GM12873 (cell line): ENCODE data around the gene PTGIS.

Source experiments
- TF ChIP-seq, protein P1 (sequence below): IDR thresholded peaks from 2 replicates; pipeline ENCODE4 v1.5.1; 2012; ENCODE audit warnings: low read depth, mild to moderate bottlenecking, moderate library complexity, low read length, control low read depth; ENCODE audit not compliant: insufficient read depth; ENCODE audit errors: missing control alignments

PTGIS gene

DNA sequence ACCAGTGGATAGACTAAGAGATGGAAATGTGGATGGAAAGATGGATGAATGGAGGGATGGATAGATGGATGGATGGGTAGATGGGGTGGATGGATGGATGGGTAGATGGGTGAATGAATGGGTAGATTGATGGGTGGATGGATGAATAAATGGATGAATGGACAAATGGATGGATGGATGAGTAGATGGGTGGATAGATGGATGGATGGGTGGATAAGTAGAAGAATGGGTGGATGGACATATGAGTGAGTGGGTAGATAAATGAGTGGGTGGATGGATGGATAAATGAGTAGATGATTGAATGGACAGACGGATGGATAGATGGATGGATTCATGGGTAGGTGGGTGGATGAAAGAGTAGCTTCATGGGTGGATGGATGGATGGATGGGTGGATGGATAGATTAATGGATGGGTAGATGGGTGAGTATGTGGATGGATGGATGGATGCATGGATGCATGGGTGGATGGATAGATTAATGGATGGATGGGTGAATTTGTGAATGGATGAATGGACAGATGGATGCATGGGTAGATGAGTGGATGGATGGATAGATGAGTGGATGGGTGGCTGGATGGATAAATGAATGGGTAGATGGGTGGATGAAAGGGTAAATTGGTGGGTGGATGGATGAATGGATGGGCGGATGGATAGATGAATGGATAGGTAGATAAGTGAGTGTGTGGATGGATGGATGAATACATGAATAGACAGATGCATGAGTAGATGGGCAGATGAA lies 56.0 kb downstream of the PTGIS start:
- TF ChIP-seq, protein P1, sequence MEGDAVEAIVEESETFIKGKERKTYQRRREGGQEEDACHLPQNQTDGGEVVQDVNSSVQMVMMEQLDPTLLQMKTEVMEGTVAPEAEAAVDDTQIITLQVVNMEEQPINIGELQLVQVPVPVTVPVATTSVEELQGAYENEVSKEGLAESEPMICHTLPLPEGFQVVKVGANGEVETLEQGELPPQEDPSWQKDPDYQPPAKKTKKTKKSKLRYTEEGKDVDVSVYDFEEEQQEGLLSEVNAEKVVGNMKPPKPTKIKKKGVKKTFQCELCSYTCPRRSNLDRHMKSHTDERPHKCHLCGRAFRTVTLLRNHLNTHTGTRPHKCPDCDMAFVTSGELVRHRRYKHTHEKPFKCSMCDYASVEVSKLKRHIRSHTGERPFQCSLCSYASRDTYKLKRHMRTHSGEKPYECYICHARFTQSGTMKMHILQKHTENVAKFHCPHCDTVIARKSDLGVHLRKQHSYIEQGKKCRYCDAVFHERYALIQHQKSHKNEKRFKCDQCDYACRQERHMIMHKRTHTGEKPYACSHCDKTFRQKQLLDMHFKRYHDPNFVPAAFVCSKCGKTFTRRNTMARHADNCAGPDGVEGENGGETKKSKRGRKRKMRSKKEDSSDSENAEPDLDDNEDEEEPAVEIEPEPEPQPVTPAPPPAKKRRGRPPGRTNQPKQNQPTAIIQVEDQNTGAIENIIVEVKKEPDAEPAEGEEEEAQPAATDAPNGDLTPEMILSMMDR, result no peak

DNA sequence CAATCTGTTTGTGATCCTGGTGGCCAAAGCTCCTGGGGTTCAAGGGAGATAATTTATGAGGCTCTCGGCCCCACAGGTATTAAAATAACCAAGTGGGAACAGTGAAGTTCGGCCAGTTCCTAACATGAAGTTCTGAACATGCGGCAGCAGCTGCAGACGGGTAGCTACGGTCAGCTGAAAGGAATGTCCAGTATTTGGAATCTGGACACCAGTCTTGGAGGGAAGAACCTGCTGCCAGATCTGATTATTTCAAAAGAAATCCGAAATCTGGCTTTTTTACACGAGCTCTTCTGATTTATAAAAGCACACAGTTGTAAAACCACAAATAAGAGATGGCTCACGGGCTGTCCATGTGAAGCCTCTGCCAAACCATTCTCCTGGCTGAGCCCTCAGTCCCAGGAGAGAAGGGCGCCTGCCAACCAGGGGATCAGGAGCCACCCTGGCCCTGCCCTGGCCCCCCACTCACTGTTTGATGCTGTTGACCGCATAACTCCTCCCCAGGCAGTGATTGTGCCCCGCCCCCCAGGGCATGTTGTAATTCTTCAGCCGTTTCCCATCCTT lies 57.3 kb downstream of the PTGIS start:
- TF ChIP-seq, protein P1, result no peak

DNA sequence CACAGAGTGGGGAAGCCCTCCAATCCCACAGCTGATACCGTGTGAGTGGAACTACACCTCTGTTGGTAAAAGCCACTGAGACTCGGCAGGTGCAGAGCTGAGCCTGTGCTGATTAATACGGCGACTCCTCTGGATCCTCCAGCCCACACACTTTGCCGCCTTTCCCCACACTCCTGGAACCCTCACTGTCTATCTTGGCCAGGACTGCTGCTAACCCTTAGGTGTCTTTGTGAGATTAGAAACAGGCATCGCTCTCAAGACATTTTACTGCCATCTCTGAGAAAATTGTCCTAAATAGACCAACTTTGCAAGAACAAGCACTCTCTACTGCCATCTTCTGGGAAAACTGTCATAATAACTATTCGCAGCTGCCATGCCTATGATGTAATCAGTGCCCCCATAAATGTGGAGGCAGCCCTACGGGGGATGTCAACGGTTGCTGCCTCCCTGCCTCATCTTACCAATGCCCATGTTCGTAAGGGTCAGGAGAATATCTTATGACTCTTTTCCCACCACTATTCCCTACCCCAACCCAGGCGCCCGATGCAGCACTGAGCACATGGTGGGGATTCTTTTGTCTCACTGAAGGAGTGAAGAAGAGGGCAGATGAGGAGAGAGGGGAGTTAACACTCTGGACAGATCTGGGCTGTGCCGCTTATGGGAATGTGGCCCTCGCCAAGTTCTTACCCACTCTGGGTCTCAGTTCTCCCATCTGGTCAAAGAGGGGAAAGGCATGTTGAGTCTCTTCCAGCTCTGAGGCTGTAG lies 59.3 kb downstream of the PTGIS start:
- TF ChIP-seq, protein P1, result peak; percentile 54

DNA sequence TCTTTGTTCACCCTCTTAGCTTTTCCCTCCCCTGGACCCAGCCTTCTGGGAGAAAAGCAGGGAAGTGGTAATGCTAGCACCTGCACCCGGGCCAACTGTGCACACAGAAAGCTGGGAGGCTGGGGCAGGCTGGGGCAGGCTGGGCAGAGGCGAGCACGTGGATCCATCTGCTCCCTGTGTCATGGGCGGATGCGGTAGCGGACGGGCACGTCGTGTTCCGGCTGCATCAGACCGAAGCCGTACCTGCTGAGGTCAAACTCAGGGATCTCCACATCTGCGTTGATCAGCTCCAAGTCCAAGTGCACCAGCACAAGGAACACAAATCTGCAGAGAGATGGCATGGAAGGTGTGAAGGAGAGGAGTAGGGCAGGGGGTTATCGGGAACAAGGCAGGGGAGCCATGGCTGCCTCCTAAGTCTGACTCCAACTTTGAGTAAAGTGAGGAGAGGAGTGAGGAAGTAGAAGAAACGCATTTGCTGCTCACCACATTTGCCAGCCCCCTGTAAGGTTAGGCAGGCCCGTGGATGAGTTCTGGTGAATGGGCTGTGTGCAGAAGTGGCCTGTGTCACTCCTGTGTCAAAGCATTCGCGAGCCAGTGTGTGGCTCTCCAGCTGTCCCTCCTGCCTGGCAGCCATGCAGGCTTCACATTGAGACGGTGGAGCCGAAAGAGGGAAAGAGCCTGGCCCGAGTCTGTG lies 60.0 kb downstream of the PTGIS start:
- TF ChIP-seq, protein P1, result no peak

DNA sequence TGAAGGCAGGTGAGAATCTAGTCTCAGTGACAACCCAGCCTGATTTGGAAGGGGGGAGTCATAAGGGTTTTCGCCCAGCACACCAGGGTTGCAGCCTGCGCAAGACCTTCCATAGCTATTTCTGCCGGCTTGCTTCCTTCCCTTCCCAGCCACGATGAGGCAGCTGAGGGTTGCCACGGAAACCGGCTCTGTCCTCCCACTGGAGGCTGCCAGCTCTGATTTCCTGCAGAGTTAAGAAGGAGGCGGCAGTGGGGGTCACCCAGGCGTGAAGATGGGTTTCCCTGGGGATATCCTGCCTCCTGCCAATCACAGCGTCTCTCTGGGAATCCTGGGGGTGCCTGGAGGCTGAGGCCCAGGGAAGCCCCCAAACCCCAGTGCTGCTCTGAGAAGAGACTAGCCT lies 62.4 kb downstream of the PTGIS start:
- TF ChIP-seq, protein P1, result no peak

DNA sequence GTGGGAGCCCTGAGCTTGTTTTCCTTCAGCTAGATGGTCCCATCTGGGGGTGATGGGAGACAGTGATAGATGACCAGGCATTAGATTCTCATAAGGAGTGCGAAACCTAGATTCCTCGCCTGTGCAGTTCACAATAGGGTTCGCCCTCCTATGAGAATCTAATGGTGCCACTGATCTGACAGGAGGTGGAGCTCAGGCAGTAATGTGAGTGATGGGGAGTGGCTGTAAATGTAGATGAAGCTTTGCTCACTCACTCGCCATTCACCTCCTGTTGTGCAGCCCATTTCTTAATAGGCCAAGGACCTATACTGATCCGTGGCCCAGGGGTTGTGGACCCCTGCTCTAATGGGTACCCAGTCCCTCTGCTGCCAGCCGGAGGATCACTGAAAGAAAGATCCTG lies 64.8 kb downstream of the PTGIS start:
- TF ChIP-seq, protein P1, result no peak

DNA sequence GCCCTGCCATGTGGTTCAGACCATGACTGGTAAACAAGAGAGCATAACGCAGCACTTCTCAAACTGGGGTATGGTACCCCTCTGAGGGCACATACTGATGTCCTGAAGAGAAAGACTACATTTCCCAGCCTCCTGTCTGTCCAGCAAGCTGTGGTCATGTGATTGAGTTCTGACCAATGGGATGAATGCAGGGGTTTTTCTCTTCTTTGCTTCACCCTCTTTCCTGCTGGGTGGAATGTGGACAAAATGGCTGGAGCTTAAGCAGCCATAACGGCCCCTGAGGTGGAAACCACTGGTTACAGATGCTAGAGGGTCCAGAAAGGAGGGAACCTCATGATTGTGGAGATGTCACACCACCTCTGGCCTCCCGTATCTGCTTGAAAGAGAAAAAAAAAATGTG lies 66.0 kb downstream of the PTGIS start:
- TF ChIP-seq, protein P1, result no peak
